Tibial artery (tissue), 4 donors: ENCODE data around the gene ULK4.

Source experiments
- DNase-seq, 2 donors: peaks; one replicate each; pipeline ENCODE4 v3.0.0-alpha.2; 2019
- H3K27ac ChIP-seq, 2 donors: fragments of 200-600 bp; sonication (generic) in 1 of 2; 1 replicate in 1 of 2; 2 replicates in 1 of 2; pipeline ENCODE4 v1.5.1; 2018 to 2019; ENCODE audit warnings: mild to moderate bottlenecking in 1 of 2
- H3K27me3 ChIP-seq, 2 donors: fragments of 200-600 bp; sonication (generic) in 1 of 2; one replicate each; pipeline versions ENCODE4 v1.5.1 to v1.6.0; 2016 to 2019
- H3K36me3 ChIP-seq, 3 donors: fragments of 200-600 bp; sonication (generic) in 2 of 3; one replicate each; pipeline ENCODE4 v1.5.1; 2016 to 2019; ENCODE audit warnings: mild to moderate bottlenecking in 2 of 3
- H3K4me1 ChIP-seq, 4 donors: fragments of 200-600 bp; sonication (generic) in 2 of 4; 1 replicate in 3 of 4; 2 replicates in 1 of 4; pipeline ENCODE4 v1.5.1; 2016 to 2019
- H3K4me3 ChIP-seq, 2 donors: fragments of 200-600 bp; sonication (generic) in 1 of 2; 1 replicate in 1 of 2; 2 replicates in 1 of 2; pipeline ENCODE4 v1.5.1; 2018 to 2019; ENCODE audit warnings: mild to moderate bottlenecking in 2 of 2
- H3K9me3 ChIP-seq, 3 donors: fragments of 200-600 bp; sonication (generic) in 1 of 3; one replicate each; pipeline ENCODE4 v1.5.1; 2016 to 2019
- intact Hi-C: fragments of 100-400 bp; cut with DNase I; formaldehyde crosslinking; loops from one replicate; pipeline ENCODE4 v1.15.0; 2023; ENCODE audit warnings: low total_unique reads
- TF ChIP-seq, protein P1 (sequence below), 2 experiments: fragments of 200-600 bp in 1 of 2; fragments of 450-650 bp in 1 of 2; IDR thresholded peaks; one replicate each; pipeline ENCODE4 v1.5.1; 2017 to 2019; ENCODE audit warnings: antibody characterized with exemption in 2 of 2, mild to moderate bottlenecking in 1 of 2, moderate library complexity in 1 of 2

ULK4 gene

GRCh38 chr3:41521010-41521655, 440.8 kb downstream of the ULK4 start:
- TF ChIP-seq, protein P1, sequence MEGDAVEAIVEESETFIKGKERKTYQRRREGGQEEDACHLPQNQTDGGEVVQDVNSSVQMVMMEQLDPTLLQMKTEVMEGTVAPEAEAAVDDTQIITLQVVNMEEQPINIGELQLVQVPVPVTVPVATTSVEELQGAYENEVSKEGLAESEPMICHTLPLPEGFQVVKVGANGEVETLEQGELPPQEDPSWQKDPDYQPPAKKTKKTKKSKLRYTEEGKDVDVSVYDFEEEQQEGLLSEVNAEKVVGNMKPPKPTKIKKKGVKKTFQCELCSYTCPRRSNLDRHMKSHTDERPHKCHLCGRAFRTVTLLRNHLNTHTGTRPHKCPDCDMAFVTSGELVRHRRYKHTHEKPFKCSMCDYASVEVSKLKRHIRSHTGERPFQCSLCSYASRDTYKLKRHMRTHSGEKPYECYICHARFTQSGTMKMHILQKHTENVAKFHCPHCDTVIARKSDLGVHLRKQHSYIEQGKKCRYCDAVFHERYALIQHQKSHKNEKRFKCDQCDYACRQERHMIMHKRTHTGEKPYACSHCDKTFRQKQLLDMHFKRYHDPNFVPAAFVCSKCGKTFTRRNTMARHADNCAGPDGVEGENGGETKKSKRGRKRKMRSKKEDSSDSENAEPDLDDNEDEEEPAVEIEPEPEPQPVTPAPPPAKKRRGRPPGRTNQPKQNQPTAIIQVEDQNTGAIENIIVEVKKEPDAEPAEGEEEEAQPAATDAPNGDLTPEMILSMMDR (IDR thresholded peaks at IDR 0.05): no peak
- Histone ChIP-seq H3K9me3 (no peaks in the 10 kb centered on the region), H3K4me1 (no peaks in the 10 kb centered on the region), H3K27me3 (no peaks in the 10 kb centered on the region), H3K4me3 (no peak overlapping the region), H3K27ac (no peak overlapping the region), H3K36me3 (no peaks in the 10 kb centered on the region)
- intact Hi-C loops: no loop called here
- DNase-seq: no peak

DNA sequence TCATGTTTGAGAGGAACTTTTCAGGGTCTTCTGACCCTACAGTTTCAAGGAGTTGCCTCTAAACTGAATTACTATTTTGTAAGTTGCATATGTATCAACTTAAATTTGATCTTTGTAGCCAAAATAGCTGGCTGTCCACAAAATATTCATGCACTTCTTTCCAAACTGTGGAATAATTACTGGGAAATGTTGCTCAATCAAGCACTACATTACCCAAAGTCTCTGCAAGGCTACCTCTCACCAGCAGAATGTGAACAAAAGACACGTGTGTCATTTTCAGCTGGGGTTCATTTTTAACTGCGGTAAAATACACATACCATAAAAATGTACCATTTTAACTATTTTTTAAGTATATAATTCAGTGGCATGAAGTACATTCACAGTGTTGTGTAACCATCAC, 442.2 kb downstream of the ULK4 start:
- no peaks in the 10 kb centered on the region for H3K27me3 ChIP-seq
- intact Hi-C loops: no loop called here
- H3K36me3 ChIP-seq: no peaks in the 10 kb centered on the region
- DNase-seq: no peak
- no peak overlapping the region for H3K4me3 ChIP-seq
- H3K9me3 ChIP-seq: no peaks in the 10 kb centered on the region
- H3K27ac ChIP-seq: no peak overlapping the region
- H3K4me1 ChIP-seq: no peaks in the 10 kb centered on the region
- TF ChIP-seq, protein P1 (IDR thresholded peaks at IDR 0.05): no peak

DNA sequence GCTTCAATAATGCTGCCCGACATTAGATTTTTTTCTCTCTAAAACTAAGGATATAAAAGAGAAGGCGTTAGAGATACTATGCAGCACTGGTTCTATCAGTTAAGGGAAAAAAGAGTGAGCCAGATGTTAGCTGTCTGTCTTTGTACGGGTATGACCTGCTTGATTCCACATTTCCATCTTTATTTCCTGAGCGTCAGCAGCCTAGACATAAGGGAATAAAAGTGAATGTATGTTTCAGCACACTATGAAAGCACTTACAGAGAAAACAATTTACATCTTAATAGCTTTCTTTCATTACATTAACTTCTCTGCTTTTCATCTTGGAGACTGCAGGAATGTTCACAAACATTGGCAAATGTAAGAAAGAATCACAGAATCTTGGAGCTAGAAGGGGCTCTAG, 443.3 kb downstream of the ULK4 start:
- no peak for DNase-seq
- Histone ChIP-seq H3K27me3 (no peaks in the 10 kb centered on the region), H3K27ac (no peak overlapping the region), H3K4me1 (no peaks in the 10 kb centered on the region), H3K36me3 (no peaks in the 10 kb centered on the region), H3K4me3 (no peak overlapping the region), H3K9me3 (no peaks in the 10 kb centered on the region)
- intact Hi-C loops: no loop called here
- TF ChIP-seq, protein P1 (IDR thresholded peaks at IDR 0.05): no peak

DNA sequence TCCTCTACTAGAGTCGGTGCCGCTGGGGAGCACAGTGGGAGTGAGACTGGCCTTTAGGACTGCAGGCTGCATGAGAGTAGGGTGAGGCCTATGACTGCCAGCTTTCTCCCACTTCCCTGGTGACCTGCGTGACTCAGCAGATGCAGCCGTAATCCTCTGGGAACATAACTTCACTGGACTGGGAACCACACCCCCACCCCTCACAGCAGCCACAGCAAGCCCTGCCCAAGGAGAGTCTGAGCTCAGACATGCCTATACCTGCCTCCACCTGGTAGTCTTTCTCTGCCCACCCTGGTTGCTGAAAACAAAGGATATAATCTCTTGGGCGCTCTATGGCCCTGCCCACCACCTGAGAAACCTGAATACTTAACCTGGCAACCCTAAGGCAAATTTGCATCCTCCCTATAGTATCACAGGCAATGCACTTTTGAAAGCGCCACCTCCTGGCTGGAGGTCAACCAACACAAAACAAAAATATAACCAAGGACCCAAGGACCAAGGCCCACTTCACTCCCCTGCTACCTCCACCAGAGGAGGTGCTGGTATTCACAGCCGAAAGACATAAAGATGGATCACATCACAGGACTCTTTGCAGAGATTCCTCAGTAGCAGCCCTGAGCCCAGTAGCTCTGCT, 453.7 kb downstream of the ULK4 start:
- Histone ChIP-seq H3K27me3 (no peaks in the 10 kb centered on the region), H3K36me3 (no peaks in the 10 kb centered on the region), H3K27ac (no peak overlapping the region), H3K4me3 (no peak overlapping the region), H3K4me1 (no peaks in the 10 kb centered on the region), H3K9me3 (no peaks in the 10 kb centered on the region)
- DNase-seq: no peak
- intact Hi-C loops: no loop called here
- TF ChIP-seq, protein P1 (IDR thresholded peaks at IDR 0.05): no peak

DNA sequence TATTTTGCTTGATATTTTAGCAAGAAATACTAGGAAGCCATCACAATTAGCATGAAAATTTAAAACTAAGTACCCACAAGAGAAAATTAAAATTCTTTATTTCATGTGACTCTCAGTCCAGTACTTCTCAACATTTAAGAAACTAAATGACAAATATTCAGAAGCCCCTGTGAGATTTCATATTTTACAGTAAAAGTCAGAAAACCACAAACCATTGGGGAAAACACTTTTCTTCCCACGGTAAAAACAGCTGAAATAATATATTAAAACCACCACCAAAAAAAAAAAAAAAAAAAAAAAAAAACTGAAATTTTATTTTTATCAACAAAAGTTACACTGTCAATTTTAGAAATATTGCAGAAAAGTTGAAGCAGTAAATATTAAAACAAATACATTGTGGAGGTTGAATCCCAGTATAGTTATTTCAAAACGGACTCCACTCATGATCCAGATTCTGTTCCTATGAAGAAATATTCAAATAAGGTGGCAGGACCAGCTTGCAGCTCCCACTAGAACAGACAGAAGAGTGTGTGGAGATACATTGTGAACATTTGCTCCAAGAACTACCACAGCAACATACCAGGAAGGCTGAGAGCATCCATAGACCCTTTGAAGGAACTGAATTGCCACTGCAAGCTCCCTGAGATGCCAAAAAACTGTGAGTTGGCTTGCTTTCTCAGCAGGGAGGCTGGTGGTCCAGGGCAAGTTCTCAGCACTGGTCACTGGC, 454.4 kb downstream of the ULK4 start:
- Histone ChIP-seq H3K4me3 (no peak overlapping the region), H3K27me3 (no peaks in the 10 kb centered on the region), H3K9me3 (no peaks in the 10 kb centered on the region), H3K4me1 (no peaks in the 10 kb centered on the region), H3K27ac (no peak overlapping the region), H3K36me3 (no peaks in the 10 kb centered on the region)
- DNase-seq: no peak
- TF ChIP-seq, protein P1 (IDR thresholded peaks at IDR 0.05): no peak
- intact Hi-C loops: no loop called here
